ENCODE data around the gene ARHGAP42. TPM values are rescaled to one million over a fixed set of nuclear protein-coding genes. Genes with fewer than 3 reads are reported as not detected.

ARHGAP42 gene
- total and polyA plus RNA-seq, 5 donors from 2014 or later: not detected

DNA sequence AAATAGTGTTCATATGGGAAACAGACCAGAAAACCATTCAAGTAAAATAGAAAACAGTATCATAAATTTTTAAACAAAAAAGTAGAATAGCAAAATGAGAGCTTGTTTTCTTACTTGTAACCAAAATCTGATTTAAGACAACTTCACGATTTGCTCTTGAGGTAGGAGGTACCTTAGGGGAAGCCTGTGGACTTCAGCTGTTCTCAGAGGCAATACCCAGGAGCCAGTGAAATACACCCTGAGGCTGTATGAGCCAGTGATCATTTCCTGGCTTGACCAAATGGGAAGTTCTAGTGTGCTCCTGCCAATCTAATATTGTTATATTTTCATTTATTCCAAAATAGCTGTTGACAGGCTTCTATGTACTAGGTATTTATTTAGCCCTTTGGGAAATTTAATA is 104.8 kb downstream of the ARHGAP42 start:
- H3K27ac Mint-ChIP-seq: no peak overlapping the region
- no peaks in the 10 kb centered on the region for H3K27me3 Mint-ChIP-seq
- no peaks in the 10 kb centered on the region for H3K4me1 ChIP-seq (ENCODE audit: control insufficient read depth, insufficient read depth, low read length, poor library complexity, severe bottlenecking)

DNA sequence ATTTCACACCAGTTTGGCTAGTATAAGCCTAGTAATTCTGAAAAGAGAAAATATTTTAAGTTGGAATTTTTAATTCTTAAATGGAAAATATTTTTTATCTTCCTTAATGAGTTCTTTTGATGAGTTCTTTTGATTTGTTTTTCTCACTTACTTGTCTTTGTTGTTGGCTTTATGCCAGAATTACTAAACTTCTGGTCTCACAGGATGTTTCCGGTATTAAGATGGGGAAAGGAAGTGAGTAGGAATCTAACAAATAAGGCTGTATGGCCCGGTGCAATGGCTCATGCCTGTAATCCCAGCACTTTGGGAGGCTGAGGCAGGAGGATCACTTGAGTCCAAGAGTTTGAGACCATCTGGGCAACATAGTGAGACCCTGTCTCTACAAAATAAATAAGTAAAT is 106.4 kb downstream of the ARHGAP42 start:
- peaks cover 0 to 8% (median 4%) of the 10 kb centered on the region in 7 donors for H3K9me3 Mint-ChIP-seq
- no peak overlapping the region for H3K4me3 Mint-ChIP-seq

More for the DNA sequence above, 104.8 kb downstream of the ARHGAP42 start:
- no peaks in the 10 kb centered on the region for H3K36me3 ChIP-seq (ENCODE audit: control insufficient read depth, insufficient read depth, low read length)
- H3K36me3 Mint-ChIP-seq: no peaks in the 10 kb centered on the region
- ATAC-seq (ENCODE audit: low read depth in 2 of 2): no peak
- H3K4me3 Mint-ChIP-seq: no peak overlapping the region
- H3K9me3 ChIP-seq (ENCODE audit: control insufficient read depth in 2 of 2, low read length in 2 of 2): no peaks in the 10 kb centered on the region
- H3K9me3 Mint-ChIP-seq: peaks cover 0 to 9% (median 4%) of the 10 kb centered on the region in 7 donors
- no peaks in the 10 kb centered on the region for H3K27me3 ChIP-seq (ENCODE audit: control insufficient read depth, insufficient read depth, low read length)
- DNase-seq: no peak
- no peak overlapping the region for H3K4me3 ChIP-seq (ENCODE audit: low read depth, low read length)
- H3K4me1 Mint-ChIP-seq: no peaks in the 10 kb centered on the region
- H3K27ac ChIP-seq (ENCODE audit: insufficient read depth, low read length, poor library complexity, severe bottlenecking): no peak overlapping the region

DNA sequence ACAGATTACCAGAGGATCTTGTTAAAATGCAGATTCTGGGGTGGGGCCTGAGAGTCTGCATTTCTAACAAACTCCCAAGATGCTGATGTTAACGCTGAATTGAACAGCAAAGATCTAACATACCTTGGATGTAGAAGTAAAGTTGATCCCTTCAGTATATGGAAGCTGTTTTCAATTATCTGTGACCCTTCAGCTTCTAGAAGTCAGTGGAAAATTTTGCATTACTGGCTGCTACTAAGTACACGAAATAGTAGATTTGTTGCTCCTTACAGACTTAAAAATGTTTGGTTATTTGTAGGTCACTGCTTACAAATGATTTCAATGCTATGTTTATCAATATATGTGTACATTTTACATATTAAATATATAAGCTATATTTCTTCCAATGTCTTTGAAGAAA is 107.4 kb downstream of the ARHGAP42 start:
- DNase-seq: no peak
- H3K4me1 ChIP-seq (ENCODE audit: control insufficient read depth, insufficient read depth, low read length, poor library complexity, severe bottlenecking): no peaks in the 10 kb centered on the region
- no peak for ATAC-seq (ENCODE audit: low read depth in 2 of 2)
- no peaks in the 10 kb centered on the region for H3K36me3 ChIP-seq (ENCODE audit: control insufficient read depth, insufficient read depth, low read length)
- no peaks in the 10 kb centered on the region for H3K27me3 Mint-ChIP-seq
- H3K4me1 Mint-ChIP-seq: no peaks in the 10 kb centered on the region
- H3K36me3 Mint-ChIP-seq: no peaks in the 10 kb centered on the region
- no peak overlapping the region for H3K27ac ChIP-seq (ENCODE audit: insufficient read depth, low read length, poor library complexity, severe bottlenecking)
- peaks cover 0 to 8% (median 2%) of the 10 kb centered on the region in 7 donors for H3K9me3 Mint-ChIP-seq
- H3K27ac Mint-ChIP-seq: no peak overlapping the region
- no peak overlapping the region for H3K4me3 ChIP-seq (ENCODE audit: low read depth, low read length)
- no peak overlapping the region for H3K4me3 Mint-ChIP-seq
- H3K27me3 ChIP-seq (ENCODE audit: control insufficient read depth, insufficient read depth, low read length): no peaks in the 10 kb centered on the region
- no peaks in the 10 kb centered on the region for H3K9me3 ChIP-seq (ENCODE audit: control insufficient read depth in 2 of 2, low read length in 2 of 2)

More for the DNA sequence above, 106.4 kb downstream of the ARHGAP42 start:
- Histone ChIP-seq H3K36me3 (ENCODE audit: control insufficient read depth, insufficient read depth, low read length) (no peaks in the 10 kb centered on the region), H3K9me3 (ENCODE audit: control insufficient read depth in 2 of 2, low read length in 2 of 2) (no peaks in the 10 kb centered on the region), H3K4me3 (ENCODE audit: low read depth, low read length) (no peak overlapping the region), H3K27ac (ENCODE audit: insufficient read depth, low read length, poor library complexity, severe bottlenecking) (no peak overlapping the region), H3K27me3 (ENCODE audit: control insufficient read depth, insufficient read depth, low read length) (no peaks in the 10 kb centered on the region), H3K4me1 (ENCODE audit: control insufficient read depth, insufficient read depth, low read length, poor library complexity, severe bottlenecking) (no peaks in the 10 kb centered on the region)
- Mint-ChIP-seq H3K36me3 (no peaks in the 10 kb centered on the region), H3K27me3 (no peaks in the 10 kb centered on the region), H3K4me1 (no peaks in the 10 kb centered on the region), H3K27ac (no peak overlapping the region)
- no peak for DNase-seq
- ATAC-seq (ENCODE audit: low read depth in 2 of 2): no peak

DNA sequence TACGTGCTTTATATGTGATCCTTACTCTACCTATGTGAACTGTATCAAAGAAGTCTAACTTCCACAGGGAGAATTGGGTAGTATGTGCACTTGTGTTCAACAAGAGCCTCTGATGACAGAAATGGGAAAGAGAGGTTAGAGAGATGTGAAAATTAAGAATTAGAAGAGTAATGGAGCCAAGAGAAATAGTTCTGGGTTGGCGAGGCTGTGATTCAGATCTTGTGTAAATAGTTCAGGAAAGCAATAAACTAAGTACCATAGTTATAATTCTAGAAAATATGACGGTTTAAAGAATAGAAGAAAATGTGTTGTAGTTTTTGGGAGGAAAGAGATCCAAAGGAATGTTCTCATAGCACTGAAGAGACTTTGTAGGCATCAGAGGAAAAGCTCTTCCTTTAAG is 112.4 kb downstream of the ARHGAP42 start:
- Mint-ChIP-seq H3K27ac (no peak overlapping the region), H3K4me1 (no peaks in the 10 kb centered on the region), H3K27me3 (no peaks in the 10 kb centered on the region), H3K4me3 (no peak overlapping the region), H3K36me3 (no peaks in the 10 kb centered on the region), H3K9me3 (peaks cover 0 to 9% (median 3%) of the 10 kb centered on the region in 7 donors)
- Histone ChIP-seq H3K4me1 (ENCODE audit: control insufficient read depth, insufficient read depth, low read length, poor library complexity, severe bottlenecking) (no peaks in the 10 kb centered on the region), H3K36me3 (ENCODE audit: control insufficient read depth, insufficient read depth, low read length) (no peaks in the 10 kb centered on the region), H3K27ac (ENCODE audit: insufficient read depth, low read length, poor library complexity, severe bottlenecking) (no peak overlapping the region), H3K27me3 (ENCODE audit: control insufficient read depth, insufficient read depth, low read length) (no peaks in the 10 kb centered on the region), H3K4me3 (ENCODE audit: low read depth, low read length) (no peak overlapping the region), H3K9me3 (ENCODE audit: control insufficient read depth in 2 of 2, low read length in 2 of 2) (peaks cover 4 to 8% of the 10 kb centered on the region in 2 experiments)
- DNase-seq: no peak
- ATAC-seq (ENCODE audit: low read depth in 2 of 2): no peak

DNA sequence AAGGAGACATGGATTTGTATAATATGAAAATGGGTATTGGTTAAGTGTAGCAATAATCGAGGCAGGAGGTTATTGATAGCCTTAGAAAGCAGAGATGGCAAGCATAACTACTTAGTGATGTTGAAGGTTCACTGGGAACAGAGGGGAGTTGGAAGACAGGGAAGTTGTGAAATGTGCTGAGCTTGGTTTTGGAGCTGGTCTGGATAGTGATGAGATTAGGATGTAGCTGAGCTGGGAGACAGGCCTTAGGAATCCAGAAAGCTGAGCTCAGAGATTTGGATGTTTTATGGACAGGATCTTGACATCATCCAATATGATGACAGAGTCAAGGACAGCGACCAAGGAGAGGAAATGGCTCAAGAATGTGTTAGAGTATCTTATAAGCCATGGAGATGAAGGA is 113.1 kb downstream of the ARHGAP42 start:
- no peaks in the 10 kb centered on the region for H3K27me3 Mint-ChIP-seq
- no peaks in the 10 kb centered on the region for H3K36me3 Mint-ChIP-seq
- Histone ChIP-seq H3K36me3 (ENCODE audit: control insufficient read depth, insufficient read depth, low read length) (no peaks in the 10 kb centered on the region), H3K4me3 (ENCODE audit: low read depth, low read length) (no peak overlapping the region), H3K27ac (ENCODE audit: insufficient read depth, low read length, poor library complexity, severe bottlenecking) (no peak overlapping the region), H3K4me1 (ENCODE audit: control insufficient read depth, insufficient read depth, low read length, poor library complexity, severe bottlenecking) (no peaks in the 10 kb centered on the region), H3K27me3 (ENCODE audit: control insufficient read depth, insufficient read depth, low read length) (no peaks in the 10 kb centered on the region), H3K9me3 (ENCODE audit: control insufficient read depth in 2 of 2, low read length in 2 of 2) (peaks cover 4 to 8% of the 10 kb centered on the region in 2 experiments)
- H3K4me3 Mint-ChIP-seq: no peak overlapping the region
- H3K27ac Mint-ChIP-seq: no peak overlapping the region
- DNase-seq (no peak), ATAC-seq (ENCODE audit: low read depth in 2 of 2) (no peak)
- H3K4me1 Mint-ChIP-seq: no peaks in the 10 kb centered on the region
- H3K9me3 Mint-ChIP-seq: peaks cover 0 to 9% (median 3%) of the 10 kb centered on the region in 7 donors

DNA sequence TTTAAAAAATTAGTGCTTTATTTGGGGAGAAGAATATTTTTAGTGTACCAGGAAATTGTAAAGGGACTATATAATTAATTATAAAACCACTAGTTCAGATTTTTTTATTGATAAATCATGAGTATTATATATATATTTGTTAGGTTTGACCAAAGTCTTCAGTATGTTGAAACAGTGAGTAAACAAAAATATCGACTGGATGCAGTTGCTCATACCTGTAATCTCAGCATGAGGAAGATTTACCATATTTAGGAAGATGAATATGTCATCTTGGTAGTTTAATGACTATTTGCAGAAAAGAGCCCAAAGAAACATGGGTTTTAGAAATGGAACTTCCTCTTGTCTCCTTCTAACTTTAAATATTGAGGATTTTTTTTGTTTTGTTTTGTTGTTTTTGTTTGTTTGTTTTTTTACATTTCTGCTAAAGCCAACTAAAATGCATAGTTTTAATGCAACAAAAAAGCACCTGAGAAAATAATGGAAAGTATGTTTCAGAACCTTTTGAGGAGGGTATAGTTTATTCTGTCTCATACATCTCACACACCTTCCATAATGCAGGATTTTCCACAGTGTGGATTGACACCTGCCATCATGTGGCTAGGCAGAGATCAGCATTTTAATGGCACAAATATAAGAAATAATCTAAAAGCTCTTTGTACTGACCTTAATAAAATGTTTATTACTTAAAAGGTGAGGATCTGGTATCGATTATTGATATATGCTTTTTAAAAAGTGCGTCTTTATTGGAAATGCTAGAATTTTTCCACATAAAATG is 114.3 kb downstream of the ARHGAP42 start:
- Mint-ChIP-seq H3K27me3 (no peaks in the 10 kb centered on the region), H3K36me3 (no peaks in the 10 kb centered on the region), H3K4me1 (no peaks in the 10 kb centered on the region), H3K4me3 (no peak overlapping the region), H3K27ac (no peak overlapping the region), H3K9me3 (peaks cover 0 to 16% (median 3%) of the 10 kb centered on the region in 7 donors)
- no peaks in the 10 kb centered on the region for H3K36me3 ChIP-seq (ENCODE audit: control insufficient read depth, insufficient read depth, low read length)
- DNase-seq (no peak), ATAC-seq (ENCODE audit: low read depth in 2 of 2) (no peak)
- no peak overlapping the region for H3K4me3 ChIP-seq (ENCODE audit: low read depth, low read length)
- no peak overlapping the region for H3K27ac ChIP-seq (ENCODE audit: insufficient read depth, low read length, poor library complexity, severe bottlenecking)
- no peaks in the 10 kb centered on the region for H3K27me3 ChIP-seq (ENCODE audit: control insufficient read depth, insufficient read depth, low read length)
- H3K9me3 ChIP-seq (ENCODE audit: control insufficient read depth in 2 of 2, low read length in 2 of 2): peaks cover 4 to 8% of the 10 kb centered on the region in 2 experiments
- no peaks in the 10 kb centered on the region for H3K4me1 ChIP-seq (ENCODE audit: control insufficient read depth, insufficient read depth, low read length, poor library complexity, severe bottlenecking)

DNA sequence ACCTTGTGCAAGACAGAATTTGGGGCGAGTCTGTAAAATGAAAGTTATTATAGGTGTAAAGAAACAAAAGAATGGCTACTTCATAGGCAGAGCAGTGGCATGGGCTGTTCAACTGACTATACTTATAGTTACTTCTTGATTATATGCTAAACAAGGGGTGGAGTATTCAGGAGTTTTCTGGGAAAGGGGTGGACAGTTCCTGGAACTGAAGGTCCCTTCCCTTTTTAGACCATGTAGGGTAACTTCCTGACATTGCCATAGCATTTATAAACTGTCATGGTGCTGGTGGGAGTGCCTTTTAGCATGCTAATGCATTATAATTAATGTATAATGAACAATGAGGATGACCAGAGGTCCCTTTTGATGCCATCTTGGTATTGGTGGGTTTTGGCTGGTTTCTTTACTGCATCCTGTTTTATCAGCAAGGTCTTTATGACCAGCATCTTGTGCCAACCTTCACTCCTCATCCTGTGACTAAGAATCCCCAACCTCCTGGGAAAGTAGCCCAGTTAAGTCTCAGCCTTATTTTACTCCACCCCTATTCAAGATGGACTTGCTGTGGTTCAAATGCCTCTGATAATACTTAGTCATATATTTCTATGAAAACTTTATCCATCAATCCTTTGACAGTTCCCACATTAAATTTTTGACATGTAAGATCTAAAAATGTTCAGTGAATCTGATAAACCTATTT is 118.6 kb downstream of the ARHGAP42 start:
- H3K4me3 ChIP-seq (ENCODE audit: low read depth, low read length): no peak overlapping the region
- peaks cover 0 to 12% of the 10 kb centered on the region in 2 experiments for H3K9me3 ChIP-seq (ENCODE audit: control insufficient read depth in 2 of 2, low read length in 2 of 2)
- ATAC-seq (ENCODE audit: low read depth in 2 of 2) (no peak), DNase-seq (no peak)
- no peaks in the 10 kb centered on the region for H3K36me3 ChIP-seq (ENCODE audit: control insufficient read depth, insufficient read depth, low read length)
- Mint-ChIP-seq H3K36me3 (no peaks in the 10 kb centered on the region), H3K27ac (no peak overlapping the region), H3K4me1 (no peaks in the 10 kb centered on the region), H3K27me3 (no peaks in the 10 kb centered on the region), H3K4me3 (no peak overlapping the region), H3K9me3 (peaks cover 0 to 17% (median 6%) of the 10 kb centered on the region in 7 donors)
- H3K4me1 ChIP-seq (ENCODE audit: control insufficient read depth, insufficient read depth, low read length, poor library complexity, severe bottlenecking): no peaks in the 10 kb centered on the region
- H3K27me3 ChIP-seq (ENCODE audit: control insufficient read depth, insufficient read depth, low read length): no peaks in the 10 kb centered on the region
- H3K27ac ChIP-seq (ENCODE audit: insufficient read depth, low read length, poor library complexity, severe bottlenecking): no peak overlapping the region
